Gastrocnemius medialis (tissue), 4 donors: ENCODE results near the gene CAPZB. TPM values are rescaled to one million over a fixed set of nuclear protein-coding genes. Genes with fewer than 3 reads are reported as not detected.

Experiments used
- ATAC-seq, 2 donors: fragments of 150-250 bp; one replicate each; pipeline ENCODE4 v1.9.1; 2016
- DNase-seq, 2 donors: peaks; one replicate each; pipeline ENCODE4 v3.0.0-alpha.2; 2019
- H3K27ac ChIP-seq, 4 donors: fragments of 200-600 bp; sonication (generic); 1 replicate in 1 of 4; 2 replicates in 3 of 4; pipeline ENCODE4 v1.5.1; 2016 to 2018; ENCODE audit warnings: mild to moderate bottlenecking in 2 of 4, moderate library complexity in 1 of 4
- H3K27me3 ChIP-seq, 3 donors: fragments of 200-600 bp; sonication (generic) in 2 of 3; 1 replicate in 1 of 3; 2 replicates in 2 of 3; pipeline versions ENCODE4 v1.5.1 to v1.6.0; 2016 to 2019; ENCODE audit warnings: mild to moderate bottlenecking in 1 of 3, moderate library complexity in 1 of 3
- H3K36me3 ChIP-seq, 2 donors: fragments of 200-600 bp; sonication (generic) in 1 of 2; one replicate each; pipeline ENCODE4 v1.5.1; 2017 to 2018
- H3K4me1 ChIP-seq, 2 donors: fragments of 200-600 bp; sonication (generic) in 1 of 2; one replicate each; pipeline ENCODE4 v1.5.1; 2016 to 2017; ENCODE audit warnings: mild to moderate bottlenecking in 2 of 2
- H3K4me3 ChIP-seq, 4 donors: fragments of 200-600 bp; sonication (generic) in 3 of 4; 1 replicate in 1 of 4; 2 replicates in 3 of 4; pipeline ENCODE4 v1.5.1; 2016 to 2019; ENCODE audit warnings: mild to moderate bottlenecking in 2 of 4
- H3K9me3 ChIP-seq, 3 donors: fragments of 200-600 bp; sonication (generic) in 2 of 3; 1 replicate in 1 of 3; 2 replicates in 2 of 3; pipeline ENCODE4 v1.5.1; 2016 to 2019
- POLR2A ChIP-seq, 2 donors: fragments of 450-650 bp; IDR thresholded peaks; one replicate each; pipeline ENCODE4 v1.6.1; 2017; ENCODE audit warnings: antibody characterized with exemption in 2 of 2, mild to moderate bottlenecking in 2 of 2, moderate library complexity in 2 of 2
- in situ Hi-C, 4 donors: fragments of 200-750 bp; cut with MboI; loops; one replicate each; pipeline versions ENCODE4 v1.15.0 to v1.8.0; 2017; ENCODE audit warnings: low sequenced_read_pairs in 4 of 4
- intact Hi-C: fragments of 100-400 bp; cut with DNase I; formaldehyde crosslinking; loops from one replicate; pipeline ENCODE4 v1.15.1; 2023; ENCODE audit warnings: low total_unique reads
- total RNA-seq, 4 donors: library from RNA; depleted of rRNA; stranded (reverse); fragments of >200 nt; gene quantifications; one replicate each; pipeline versions ENCODE4 v1.1.0 to v1.2.3, GENCODE V29; 2016
- TF ChIP-seq, protein P1 (sequence below), 5 experiments: fragments of 450-650 bp in 3 of 5; fragments of 200-600 bp in 2 of 5; sonication (generic) in 2 of 5; IDR thresholded peaks in 4 of 5; conservative IDR thresholded peaks in 1 of 5; 1 replicate in 4 of 5; 2 replicates in 1 of 5; pipeline ENCODE4 v1.5.1; 2016 to 2019; ENCODE audit warnings: antibody characterized with exemption in 5 of 5, mild to moderate bottlenecking in 3 of 5, moderate library complexity in 3 of 5

Gene CAPZB
- total RNA-seq, 4 donors from 2014 or later: 48.6 to 93.8 (median 74.9) TPM

DNA sequence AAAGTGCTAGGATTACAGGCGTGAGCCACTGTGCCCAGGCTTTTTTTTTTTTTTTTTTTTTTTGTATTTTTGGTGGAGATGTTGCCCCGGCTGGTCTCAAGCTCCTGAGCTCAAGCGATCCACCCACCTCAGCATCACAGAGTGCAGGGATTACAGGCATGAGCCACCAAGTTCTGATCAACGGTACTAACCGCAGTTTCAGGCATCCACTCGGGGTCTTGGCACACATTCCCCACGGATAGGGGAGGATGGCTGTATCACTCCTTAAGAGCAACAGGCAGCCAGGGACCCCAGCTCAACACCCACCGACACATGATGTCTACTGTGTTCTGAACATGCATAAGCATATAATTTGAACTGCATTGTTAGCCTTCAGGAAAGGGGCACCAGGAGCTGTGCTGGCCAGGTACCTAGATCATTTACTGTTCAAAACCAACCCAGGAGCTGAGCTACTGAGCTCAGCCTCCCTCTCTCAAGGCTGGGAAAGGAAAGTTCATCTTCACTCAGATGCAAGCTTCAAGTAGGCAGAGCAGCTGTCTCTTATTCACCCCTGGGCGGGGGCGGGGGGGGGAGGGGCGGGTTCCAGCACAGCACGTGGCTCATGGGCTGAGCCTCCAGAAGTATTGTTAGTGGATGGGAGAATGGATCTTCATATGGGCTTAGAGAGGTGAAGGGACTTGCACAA lies 24.7 kb downstream of the CAPZB start:
- Histone ChIP-seq H3K9me3 (no peaks in the 10 kb centered on the region), H3K36me3 (no peaks in the 10 kb centered on the region), H3K27me3 (no peaks in the 10 kb centered on the region), H3K27ac (no peak overlapping the region), H3K4me1 (peaks cover 55 to 64% of the 10 kb centered on the region in 2 donors), H3K4me3 (no peak overlapping the region)
- in situ Hi-C loops (no loop called here), intact Hi-C loops (no loop called here)
- no peak for TF ChIP-seq POLR2A (IDR thresholded peaks at IDR 0.05)
- TF ChIP-seq, protein P1, sequence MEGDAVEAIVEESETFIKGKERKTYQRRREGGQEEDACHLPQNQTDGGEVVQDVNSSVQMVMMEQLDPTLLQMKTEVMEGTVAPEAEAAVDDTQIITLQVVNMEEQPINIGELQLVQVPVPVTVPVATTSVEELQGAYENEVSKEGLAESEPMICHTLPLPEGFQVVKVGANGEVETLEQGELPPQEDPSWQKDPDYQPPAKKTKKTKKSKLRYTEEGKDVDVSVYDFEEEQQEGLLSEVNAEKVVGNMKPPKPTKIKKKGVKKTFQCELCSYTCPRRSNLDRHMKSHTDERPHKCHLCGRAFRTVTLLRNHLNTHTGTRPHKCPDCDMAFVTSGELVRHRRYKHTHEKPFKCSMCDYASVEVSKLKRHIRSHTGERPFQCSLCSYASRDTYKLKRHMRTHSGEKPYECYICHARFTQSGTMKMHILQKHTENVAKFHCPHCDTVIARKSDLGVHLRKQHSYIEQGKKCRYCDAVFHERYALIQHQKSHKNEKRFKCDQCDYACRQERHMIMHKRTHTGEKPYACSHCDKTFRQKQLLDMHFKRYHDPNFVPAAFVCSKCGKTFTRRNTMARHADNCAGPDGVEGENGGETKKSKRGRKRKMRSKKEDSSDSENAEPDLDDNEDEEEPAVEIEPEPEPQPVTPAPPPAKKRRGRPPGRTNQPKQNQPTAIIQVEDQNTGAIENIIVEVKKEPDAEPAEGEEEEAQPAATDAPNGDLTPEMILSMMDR (IDR thresholded peaks at IDR 0.05 in 4 of 5, conservative IDR thresholded peaks at IDR 0.05 in 1 of 5): no peak
- DNase-seq (no peak), ATAC-seq (peak in 1 of 2 donors; percentile 39)

DNA sequence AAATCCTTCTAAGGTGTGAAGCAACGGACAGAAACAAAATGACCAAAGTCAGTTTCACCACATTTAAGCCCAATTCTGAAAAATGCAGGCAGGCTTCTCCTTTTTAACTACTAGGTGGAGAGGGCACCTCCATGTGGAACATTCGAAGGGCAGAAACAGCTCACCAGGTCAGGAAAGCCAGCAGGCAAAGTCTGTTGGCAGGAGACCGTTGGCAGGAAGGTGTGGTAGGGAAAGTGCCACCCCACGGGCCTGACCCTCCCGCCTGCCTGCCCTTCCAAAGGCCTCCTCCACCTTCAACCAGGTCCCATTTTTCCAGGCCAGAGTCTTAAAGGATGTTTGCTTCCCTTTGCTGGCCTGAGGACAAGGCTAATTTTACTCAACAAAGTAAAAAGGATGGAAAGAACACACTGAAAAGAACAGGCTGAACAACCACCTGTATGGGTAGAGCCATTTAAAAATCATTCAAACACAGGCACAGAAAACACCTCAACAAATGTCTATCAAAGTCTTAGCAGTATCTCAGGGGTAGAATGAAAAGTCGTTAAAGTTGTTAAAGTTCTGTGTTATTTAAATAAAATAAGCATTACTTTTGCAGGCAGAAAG lies 26.4 kb downstream of the CAPZB start:
- Histone ChIP-seq H3K9me3 (no peaks in the 10 kb centered on the region), H3K4me3 (no peak overlapping the region), H3K27me3 (no peaks in the 10 kb centered on the region), H3K4me1 (peaks cover 63 to 74% of the 10 kb centered on the region in 2 donors), H3K36me3 (no peaks in the 10 kb centered on the region), H3K27ac (peak overlapping the region; percentile 33 to 70 (median 51))
- intact Hi-C loops (no loop called here), in situ Hi-C loops (no loop called here)
- no peak for TF ChIP-seq POLR2A (IDR thresholded peaks at IDR 0.05)
- TF ChIP-seq, protein P1 (IDR thresholded peaks at IDR 0.05 in 4 of 5, conservative IDR thresholded peaks at IDR 0.05 in 1 of 5): no peak
- ATAC-seq (peak; percentile 61 to 70), DNase-seq (peak; percentile 33 to 57)

DNA sequence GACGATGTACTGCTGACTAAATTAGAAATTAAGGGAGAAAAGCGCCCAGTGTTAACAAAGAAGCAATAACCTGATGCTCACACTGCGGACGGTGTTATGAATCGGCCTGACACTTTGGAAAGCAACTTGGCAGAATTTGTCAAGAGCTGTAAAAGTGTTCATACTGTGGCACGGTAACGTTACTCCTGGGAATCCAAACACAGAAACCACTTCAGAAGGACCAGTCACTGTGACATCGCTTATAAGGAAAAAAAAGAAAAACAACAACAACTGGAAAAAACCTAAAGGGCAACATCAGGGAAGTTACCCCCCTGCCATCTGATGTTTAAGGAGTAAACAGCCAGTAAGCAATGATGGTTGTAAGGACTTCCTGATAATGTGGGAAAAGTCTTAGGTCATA lies 27.7 kb downstream of the CAPZB start:
- peak in 1 of 2 donors; percentile 38 for ATAC-seq
- Histone ChIP-seq H3K27me3 (no peaks in the 10 kb centered on the region), H3K27ac (peak overlapping the region; percentile 46 to 70 (median 51)), H3K4me3 (no peak overlapping the region), H3K4me1 (peaks cover 70 to 79% of the 10 kb centered on the region in 2 donors), H3K9me3 (no peaks in the 10 kb centered on the region), H3K36me3 (no peaks in the 10 kb centered on the region)
- in situ Hi-C loops (no loop called here), intact Hi-C loops (no loop called here)
- no peak for DNase-seq
- TF ChIP-seq POLR2A (IDR thresholded peaks at IDR 0.05): no peak
- TF ChIP-seq, protein P1 (IDR thresholded peaks at IDR 0.05 in 4 of 5, conservative IDR thresholded peaks at IDR 0.05 in 1 of 5): no peak

DNA sequence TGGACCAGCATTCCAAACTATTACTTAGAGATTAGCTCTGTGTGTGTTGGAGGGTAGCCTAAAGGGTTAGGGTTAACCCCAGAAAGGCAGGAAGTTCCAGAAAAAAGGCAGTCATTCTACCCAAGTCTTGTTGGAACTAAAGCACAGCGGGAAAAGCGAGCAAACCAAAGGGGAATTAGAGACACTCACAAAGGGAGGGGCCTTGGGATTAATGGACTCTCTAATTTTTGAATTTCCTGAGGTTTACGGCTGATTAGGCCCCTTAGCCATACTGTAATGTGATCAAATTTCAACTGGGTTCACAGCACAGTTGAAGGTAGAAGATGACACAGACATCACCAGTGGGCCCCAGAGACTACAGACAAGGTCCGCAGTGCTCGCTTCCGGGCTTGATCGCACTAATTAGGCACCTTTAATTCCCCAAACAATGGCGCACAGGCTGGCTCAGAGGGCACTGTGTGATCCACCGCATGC lies 28.3 kb downstream of the CAPZB start:
- ATAC-seq: no peak
- H3K4me1 ChIP-seq: peaks cover 73 to 82% of the 10 kb centered on the region in 2 donors
- no peak for DNase-seq
- no peak overlapping the region for H3K4me3 ChIP-seq
- H3K27me3 ChIP-seq: no peaks in the 10 kb centered on the region
- no peaks in the 10 kb centered on the region for H3K36me3 ChIP-seq
- in situ Hi-C loops: no loop called here
- intact Hi-C loops: no loop called here
- peak overlapping the region; percentile 46 to 70 (median 51) for H3K27ac ChIP-seq
- TF ChIP-seq, protein P1 (IDR thresholded peaks at IDR 0.05 in 4 of 5, conservative IDR thresholded peaks at IDR 0.05 in 1 of 5): no peak
- no peak for TF ChIP-seq POLR2A (IDR thresholded peaks at IDR 0.05)
- no peaks in the 10 kb centered on the region for H3K9me3 ChIP-seq
